K562 (cell line): ENCODE results near the gene CFAP53. TPM values are rescaled to one million over a fixed set of nuclear protein-coding genes. Genes with fewer than 3 reads are reported as not detected.

Source experiments
- ARID3B ChIP-seq: fragments of 250-450 bp; sonication (Bioruptor Pico); IDR thresholded peaks from 2 replicates; pipeline ENCODE4 v1.4.0; 2020; ENCODE audit warnings: borderline replicate concordance
- BDP1 ChIP-seq: IDR thresholded peaks from 3 replicates; pipeline ENCODE4 v1.6.1; 2011; ENCODE audit not compliant: insufficient read length, insufficient read depth
- CREB3L1 ChIP-seq: fragments of 450-650 bp; IDR thresholded peaks from 2 replicates; pipeline ENCODE4 v1.6.1; 2014; ENCODE audit warnings: low read depth, mild to moderate bottlenecking, moderate library complexity, borderline replicate concordance
- E4F1 ChIP-seq: fragments of 250-450 bp; sonication (Bioruptor Pico); IDR thresholded peaks from 2 replicates; pipeline ENCODE4 v1.5.0; 2021; ENCODE audit warnings: mild to moderate bottlenecking, borderline replicate concordance
- HES1 ChIP-seq: fragments of 450-650 bp; IDR thresholded peaks from 2 replicates; pipeline ENCODE4 v1.6.1; 2016; ENCODE audit warnings: low read depth, mild to moderate bottlenecking, moderate library complexity
- PHF8 ChIP-seq: fragments of 200-600 bp; sonication (generic); IDR thresholded peaks from 2 replicates; pipeline ENCODE4 v1.6.1; 2012; ENCODE audit warnings: mixed run types, mild to moderate bottlenecking, inconsistent platforms, low read length, moderate library complexity, borderline replicate concordance
- SMARCC2 ChIP-seq: fragments of 450-650 bp; IDR thresholded peaks from 2 replicates; pipeline ENCODE4 v1.6.1; 2017; ENCODE audit warnings: antibody characterized with exemption, moderate library complexity, mild to moderate bottlenecking, low read depth
- SNAPC5 ChIP-seq: fragments of 250-450 bp; sonication (Bioruptor Pico); IDR thresholded peaks from 2 replicates; pipeline ENCODE4 v1.8.0; 2021; ENCODE audit warnings: moderate library complexity, mild to moderate bottlenecking, inconsistent platforms
- ZBED1 ChIP-seq: IDR thresholded peaks from 2 replicates; pipeline ENCODE4 v1.6.1; 2014
- ZBTB9 ChIP-seq: fragments of 450-650 bp; formaldehyde crosslinking; IDR thresholded peaks from 2 replicates; pipeline ENCODE4 v1.4.0; 2020; ENCODE audit warnings: mild to moderate bottlenecking, moderate library complexity
- ZNF449 ChIP-seq: fragments of 250-450 bp; sonication (Bioruptor Pico); IDR thresholded peaks from 2 replicates; pipeline ENCODE4 v1.8.0; 2022; ENCODE audit warnings: moderate library complexity, mild to moderate bottlenecking, inconsistent platforms
- ZNF707 ChIP-seq: fragments of 250-450 bp; sonication (Bioruptor Pico); conservative IDR thresholded peaks from 2 replicates; pipeline ENCODE4 v1.8.0; 2022; ENCODE audit warnings: inconsistent platforms, mild to moderate bottlenecking, moderate library complexity
- ZNF740 ChIP-seq, 3 experiments: fragments of 200-800 bp in 1 of 3; sonication (Bioruptor generic) in 1 of 3; sonication (generic) in 1 of 3; formaldehyde crosslinking in 1 of 3; IDR thresholded peaks; 2 replicates each; pipeline versions ENCODE4 v1.6.1 to v1.8.0; 2016 to 2022; ENCODE audit warnings: mild to moderate bottlenecking in 2 of 3, missing compliant biosample characterization in 2 of 3, missing genetic modification characterization in 2 of 3, missing genetic modification reagents in 1 of 3
- ZSCAN32 ChIP-seq: fragments of 450-650 bp; formaldehyde crosslinking; IDR thresholded peaks from 2 replicates; pipeline ENCODE4 v1.4.0; 2020; ENCODE audit warnings: mild to moderate bottlenecking, moderate library complexity
- polyA plus RNA-seq, 8 experiments: library from polyadenylated mRNA; depleted of rRNA in 4 of 8; stranded (reverse) in 5 of 8; unstranded in 3 of 8; fragments of >200 nt; fragmentation: Nextera tagmentation in 2 of 8; fragmentation: Illumina TruSeq in 1 of 8; extraction: Ambion mirVana in 2 of 8; extraction: Trizol in 1 of 8; gene quantifications; 2 replicates each; pipeline versions ENCODE4 v1.2.1 to v1.2.3, GENCODE V29; 2011 to 2014; ENCODE audit warnings: inconsistent platforms in 1 of 8, missing spikeins in 1 of 8
- total RNA-seq, 7 experiments: library from RNA; depleted of rRNA in 6 of 7; stranded (reverse); fragments of >200 nt in 6 of 7; fragmentation: Illumina TruSeq in 2 of 7; extraction: Trizol in 2 of 7; gene quantifications; 2 replicates each; pipeline versions ENCODE4 v1.2.1 to v1.2.3, GENCODE V29; 2011 to 2021; ENCODE audit warnings: low replicate concordance in 1 of 7

CFAP53 gene
- total and polyA plus RNA-seq, 9 of the 15 experiments (the other 6 are each of a cell fraction or from before 2014, with no cell fraction given), result 0.21 to 1.9 (median 1.2) TPM

- TF ChIP-seq ZNF740 (CRISPR knock-in tag; IDR thresholded peaks at IDR 0.05), result no peak
- TF ChIP-seq ZNF740 (tag; IDR thresholded peaks at IDR 0.05), result no peak
- TF ChIP-seq ZSCAN32 (CRISPR knock-in tag), result no peak
- TF ChIP-seq ZNF707 (CRISPR knock-in tag), result no peak
- no peak for TF ChIP-seq SNAPC5
- TF ChIP-seq CREB3L1, result peak; percentile 59; the same call in 1 of the 2 replicates
- no peak for TF ChIP-seq ZNF449 (CRISPR knock-in tag)
- no peak for TF ChIP-seq ARID3B
- no peak for TF ChIP-seq HES1
- TF ChIP-seq ZBTB9 (CRISPR knock-in tag), result peak; percentile 89
- TF ChIP-seq SMARCC2, result no peak
- no peak for TF ChIP-seq BDP1
- peak; percentile 67; the same call in 1 of the 2 replicates for TF ChIP-seq PHF8
- peak; percentile 63; the same call in 1 of the 2 replicates for TF ChIP-seq E4F1 (CRISPR knock-in tag)
- no peak for TF ChIP-seq ZBED1
These were observed 21.4 kb upstream of the CFAP53 start, which contains the start of gene CXXC1 (continued) for GRCh38 chr18:50287441-50288347.
